SK-N-SH (cell line): ENCODE measurements around the gene RNFT2. TPM values are rescaled to one million over a fixed set of nuclear protein-coding genes. Genes with fewer than 3 reads are reported as not detected.

Source experiments
- CTCF ChIA-PET: fragments of 300-600, 350-600 bp; formaldehyde crosslinking; extraction: SDS; loops from one replicate; lab custom pipeline; 2021; lab: Yijun Ruan, JAX
- POLR2A ChIA-PET: fragments of 350-600 bp; sonication (Branson Sonifier 250); formaldehyde crosslinking; extraction: SDS; loops from one replicate; lab custom pipeline; 2020; ENCODE audit warnings: antibody characterized with exemption, inconsistent platforms; lab: Yijun Ruan, JAX
- DNase-seq: peaks from one replicate; pipeline ENCODE4 v3.0.0; 2012
- H2AFZ ChIP-seq: fragments of 200-600 bp; sonication (generic); 2 replicates; pipeline ENCODE4 v1.8.1; 2016; ENCODE audit warnings: antibody characterized with exemption, mild to moderate bottlenecking, low read depth
- H3F3A ChIP-seq: fragments of 200-600 bp; sonication (generic); replicated peaks from 2 replicates; pipeline ENCODE3; 2016; ENCODE audit warnings: antibody characterized with exemption, mild to moderate bottlenecking; ENCODE audit not compliant: insufficient read depth
- H3K27ac ChIP-seq, 2 experiments: fragments of 200-500 bp in 1 of 2; fragments of 200-600 bp in 1 of 2; sonication (Bioruptor generic) in 1 of 2; sonication (generic), shearing (Covaris generic) in 1 of 2; 2 replicates each; pipeline versions ENCODE4 v1.5.1 to v1.6.1; 2014 to 2016; ENCODE audit warnings: low read depth in 2 of 2, inconsistent platforms in 1 of 2, low read length in 1 of 2, mild to moderate bottlenecking in 1 of 2, mixed read lengths in 1 of 2
- H3K27me3 ChIP-seq: fragments of 200-600 bp; sonication (generic), shearing (Covaris generic); 2 replicates; pipeline ENCODE4 v1.6.1; 2016; ENCODE audit warnings: mixed run types; ENCODE audit not compliant: insufficient read depth
- H3K36me3 ChIP-seq, 2 experiments: fragments of 200-500 bp in 1 of 2; fragments of 200-600 bp in 1 of 2; sonication (Bioruptor generic) in 1 of 2; sonication (generic) in 1 of 2; replicated peaks in 1 of 2; 2 replicates each; pipeline versions ENCODE3 to v1.5.1; 2014 to 2016; ENCODE audit warnings: low read length in 1 of 2, mild to moderate bottlenecking in 1 of 2; ENCODE audit not compliant: insufficient read depth in 2 of 2, control insufficient read depth in 1 of 2
- H3K4me1 ChIP-seq, 2 experiments: fragments of 200-500 bp in 1 of 2; fragments of 200-600 bp in 1 of 2; sonication (Bioruptor generic) in 1 of 2; sonication (generic), shearing (Covaris generic) in 1 of 2; 2 replicates each; pipeline versions ENCODE4 v1.5.1 to v1.6.1; 2014 to 2016; ENCODE audit warnings: low read depth in 1 of 2, low read length in 1 of 2, mixed run types in 1 of 2; ENCODE audit not compliant: insufficient read depth in 2 of 2, control insufficient read depth in 1 of 2
- H3K4me2 ChIP-seq: fragments of 200-600 bp; sonication (generic), shearing (Covaris generic); 2 replicates; pipeline ENCODE4 v1.6.1; 2017; ENCODE audit warnings: mixed run types
- H3K4me3 ChIP-seq, 2 experiments: fragments of 200-500 bp in 1 of 2; fragments of 200-600 bp in 1 of 2; sonication (Bioruptor generic) in 1 of 2; sonication (generic), shearing (Covaris generic) in 1 of 2; 2 replicates each; pipeline versions ENCODE4 v1.5.1 to v1.8.1; 2014 to 2016; ENCODE audit warnings: low read depth in 2 of 2, inconsistent platforms in 1 of 2, low read length in 1 of 2, mild to moderate bottlenecking in 1 of 2, mixed read lengths in 1 of 2, moderate library complexity in 1 of 2
- H3K79me2 ChIP-seq: fragments of 200-600 bp; sonication (generic); 2 replicates; pipeline ENCODE4 v1.8.1; 2017; ENCODE audit warnings: mild to moderate bottlenecking; ENCODE audit not compliant: insufficient read depth
- H3K9ac ChIP-seq: fragments of 200-600 bp; sonication (generic); 2 replicates; pipeline ENCODE4 v1.6.1; 2017; ENCODE audit warnings: mixed run types
- H3K9me2 ChIP-seq: fragments of 200-600 bp; sonication (generic); 2 replicates; pipeline ENCODE4 v1.6.1; 2017; ENCODE audit warnings: mixed run types
- H3K9me3 ChIP-seq: fragments of 200-600 bp; sonication (generic); 2 replicates; pipeline ENCODE4 v1.6.1; 2017; ENCODE audit warnings: mixed run types, mild to moderate bottlenecking, moderate library complexity
- H4K20me1 ChIP-seq: fragments of 200-600 bp; sonication (generic); 2 replicates; pipeline ENCODE4 v1.6.1; 2017; ENCODE audit warnings: mild to moderate bottlenecking, mixed run types; ENCODE audit not compliant: insufficient read depth
- CHD2 ChIP-seq: fragments of 150-350 bp; IDR thresholded peaks from 2 replicates; pipeline ENCODE4 v1.6.1; 2018; ENCODE audit warnings: low read length; ENCODE audit not compliant: partially characterized antibody
- ELF1 ChIP-seq: IDR thresholded peaks from 2 replicates; pipeline ENCODE4 v1.4.0; 2012
- FOSL2 ChIP-seq: IDR thresholded peaks from 2 replicates; pipeline ENCODE4 v1.4.0; 2012; ENCODE audit warnings: low read depth, mild to moderate bottlenecking, moderate library complexity, borderline replicate concordance
- FOXJ3 ChIP-seq: sonication (generic); formaldehyde crosslinking; IDR thresholded peaks from 2 replicates; pipeline ENCODE4 v1.5.1; 2020; ENCODE audit warnings: mild to moderate bottlenecking, missing genetic modification reagents
- GATA2 ChIP-seq: sonication (generic); formaldehyde crosslinking; IDR thresholded peaks from 2 replicates; pipeline ENCODE4 v1.5.0; 2020; ENCODE audit warnings: mild to moderate bottlenecking, missing genetic modification reagents
- JUND ChIP-seq: IDR thresholded peaks from 2 replicates; pipeline ENCODE4 v1.4.0; 2012
- NFIC ChIP-seq: IDR thresholded peaks from 2 replicates; pipeline ENCODE4 v1.4.0; 2012; ENCODE audit warnings: borderline replicate concordance
- RXRA ChIP-seq: IDR thresholded peaks from 2 replicates; pipeline ENCODE4 v1.4.0; 2012; ENCODE audit warnings: low read depth, mild to moderate bottlenecking, borderline replicate concordance
- SMC3 ChIP-seq: IDR thresholded peaks from 2 replicates; pipeline ENCODE4 v1.6.1; 2012; ENCODE audit warnings: low read depth, low read length, improper control_type of control experiment
- YY1 ChIP-seq: IDR thresholded peaks from 2 replicates; pipeline ENCODE4 v1.4.0; 2012; ENCODE audit warnings: low read depth, mild to moderate bottlenecking
- WGBS: methylation state at CpG from one replicate; pipeline ENCODE4 v1.1.6; 2017; ENCODE audit warnings: low lambda C conversion rate; 5-methylcytosine and 5-hydroxymethylcytosine counted together
- polyA plus RNA-seq, 3 experiments: library from polyadenylated mRNA; depleted of rRNA; stranded (reverse); fragments of >200 nt; gene quantifications; 2 replicates each; pipeline ENCODE4 v1.2.3, GENCODE V29; 2012
- TF ChIP-seq, protein P1 (sequence below): IDR thresholded peaks from 2 replicates; pipeline ENCODE4 v1.4.0; 2012; ENCODE audit warnings: low read depth, borderline replicate concordance
- TF ChIP-seq, protein P2 (sequence below): fragments of 150-350 bp; IDR thresholded peaks from 2 replicates; pipeline ENCODE4 v1.6.1; 2016; ENCODE audit warnings: mild to moderate bottlenecking, low read depth, low read length
- TF ChIP-seq, protein P3 (sequence below): IDR thresholded peaks from 2 replicates; pipeline ENCODE4 v1.4.0; 2012; ENCODE audit warnings: low read depth, borderline replicate concordance
- TF ChIP-seq, protein P4 (sequence below): IDR thresholded peaks from 2 replicates; pipeline ENCODE4; 2012

Gene RNFT2
- polyA plus RNA-seq, 1 of the 3 experiments (the other 2 are of a cell fraction), result 3.8 TPM

DNA sequence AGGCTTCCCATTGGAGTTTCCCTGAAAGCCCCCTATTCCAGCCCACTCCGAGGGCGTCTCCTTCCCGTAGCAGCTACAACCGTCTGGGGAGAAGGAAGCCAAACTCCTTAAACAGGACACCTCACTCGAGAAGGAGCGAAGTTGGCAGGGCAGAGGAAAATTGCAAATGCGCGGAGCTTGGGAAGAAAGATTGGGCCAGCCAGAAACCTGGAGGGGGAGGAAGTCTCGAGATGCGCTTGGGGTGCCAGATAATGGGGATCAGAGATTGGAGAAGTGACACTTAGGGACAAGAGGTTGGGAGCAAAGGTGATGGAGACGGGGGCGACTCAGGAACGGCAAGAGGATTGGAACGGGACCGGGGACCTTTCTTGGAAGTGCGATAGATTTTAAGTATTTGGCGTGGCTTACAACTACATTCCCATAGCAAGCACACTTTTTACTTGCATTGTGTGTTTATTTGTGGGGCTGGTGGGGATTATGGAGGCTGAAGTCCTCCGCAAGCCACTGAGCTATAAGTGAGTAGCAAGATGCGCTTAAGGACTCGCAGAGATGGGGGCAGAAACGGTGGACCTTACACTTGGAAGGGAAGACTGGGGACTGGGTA, 142.2 kb downstream of the RNFT2 start:
- POLR2A ChIA-PET, result interaction anchor here (1.2 kb wide), 1 partner anchor 61 kb away, joined by 3 read pairs; no protein-coding TSS in a partner anchor

More for the DNA sequence above, 142.2 kb downstream of the RNFT2 start:
- WGBS, result 12% methylated on average over 20 of the region's 21 CpGs
- no peak overlapping the region for H3K27ac ChIP-seq
- H3K9ac ChIP-seq, result no peak overlapping the region
- H3F3A ChIP-seq, result no peaks in the 10 kb centered on the region
- peak; percentile 34 for DNase-seq
- H3K27me3 ChIP-seq, result peaks cover 50% of the 10 kb centered on the region
- peaks cover 0 to 15% of the 10 kb centered on the region in 2 experiments; a peak in 1 of 4 replicates for H3K4me1 ChIP-seq
- H3K79me2 ChIP-seq, result no peaks in the 10 kb centered on the region
- no peaks in the 10 kb centered on the region for H3K36me3 ChIP-seq
- H3K4me3 ChIP-seq, result peak overlapping the region in 1 of 2 experiments; percentile 46; a peak in 2 of 4 replicates
- CTCF ChIA-PET, result interaction anchor here (0.9 to 2.3 kb wide), 6 partner anchors 10 to 177 kb away, joined by 3 to 7 read pairs (median 4); no protein-coding TSS in a partner anchor
- 0 out of 2 replicates have a peak, but pooled peaks cover 6% of the 10 kb centered on the region for H4K20me1 ChIP-seq
- H3K4me2 ChIP-seq, result peak overlapping the region; percentile 59
- TF ChIP-seq RXRA, result no peak
- TF ChIP-seq CHD2, result no peak
- TF ChIP-seq YY1, result no peak
- TF ChIP-seq SMC3, result no peak
- TF ChIP-seq, protein P1, sequence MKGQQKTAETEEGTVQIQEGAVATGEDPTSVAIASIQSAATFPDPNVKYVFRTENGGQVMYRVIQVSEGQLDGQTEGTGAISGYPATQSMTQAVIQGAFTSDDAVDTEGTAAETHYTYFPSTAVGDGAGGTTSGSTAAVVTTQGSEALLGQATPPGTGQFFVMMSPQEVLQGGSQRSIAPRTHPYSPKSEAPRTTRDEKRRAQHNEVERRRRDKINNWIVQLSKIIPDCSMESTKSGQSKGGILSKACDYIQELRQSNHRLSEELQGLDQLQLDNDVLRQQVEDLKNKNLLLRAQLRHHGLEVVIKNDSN, result no peak
- TF ChIP-seq, protein P2, sequence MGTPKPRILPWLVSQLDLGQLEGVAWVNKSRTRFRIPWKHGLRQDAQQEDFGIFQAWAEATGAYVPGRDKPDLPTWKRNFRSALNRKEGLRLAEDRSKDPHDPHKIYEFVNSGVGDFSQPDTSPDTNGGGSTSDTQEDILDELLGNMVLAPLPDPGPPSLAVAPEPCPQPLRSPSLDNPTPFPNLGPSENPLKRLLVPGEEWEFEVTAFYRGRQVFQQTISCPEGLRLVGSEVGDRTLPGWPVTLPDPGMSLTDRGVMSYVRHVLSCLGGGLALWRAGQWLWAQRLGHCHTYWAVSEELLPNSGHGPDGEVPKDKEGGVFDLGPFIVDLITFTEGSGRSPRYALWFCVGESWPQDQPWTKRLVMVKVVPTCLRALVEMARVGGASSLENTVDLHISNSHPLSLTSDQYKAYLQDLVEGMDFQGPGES, result no peak
- no peak for TF ChIP-seq ELF1
- TF ChIP-seq FOSL2, result no peak
- TF ChIP-seq, protein P3, sequence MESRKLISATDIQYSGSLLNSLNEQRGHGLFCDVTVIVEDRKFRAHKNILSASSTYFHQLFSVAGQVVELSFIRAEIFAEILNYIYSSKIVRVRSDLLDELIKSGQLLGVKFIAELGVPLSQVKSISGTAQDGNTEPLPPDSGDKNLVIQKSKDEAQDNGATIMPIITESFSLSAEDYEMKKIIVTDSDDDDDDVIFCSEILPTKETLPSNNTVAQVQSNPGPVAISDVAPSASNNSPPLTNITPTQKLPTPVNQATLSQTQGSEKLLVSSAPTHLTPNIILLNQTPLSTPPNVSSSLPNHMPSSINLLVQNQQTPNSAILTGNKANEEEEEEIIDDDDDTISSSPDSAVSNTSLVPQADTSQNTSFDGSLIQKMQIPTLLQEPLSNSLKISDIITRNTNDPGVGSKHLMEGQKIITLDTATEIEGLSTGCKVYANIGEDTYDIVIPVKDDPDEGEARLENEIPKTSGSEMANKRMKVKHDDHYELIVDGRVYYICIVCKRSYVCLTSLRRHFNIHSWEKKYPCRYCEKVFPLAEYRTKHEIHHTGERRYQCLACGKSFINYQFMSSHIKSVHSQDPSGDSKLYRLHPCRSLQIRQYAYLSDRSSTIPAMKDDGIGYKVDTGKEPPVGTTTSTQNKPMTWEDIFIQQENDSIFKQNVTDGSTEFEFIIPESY, result no peak
- no peak for TF ChIP-seq GATA2 (CRISPR knock-in tag)
- no peak for TF ChIP-seq NFIC
- TF ChIP-seq, protein P4, sequence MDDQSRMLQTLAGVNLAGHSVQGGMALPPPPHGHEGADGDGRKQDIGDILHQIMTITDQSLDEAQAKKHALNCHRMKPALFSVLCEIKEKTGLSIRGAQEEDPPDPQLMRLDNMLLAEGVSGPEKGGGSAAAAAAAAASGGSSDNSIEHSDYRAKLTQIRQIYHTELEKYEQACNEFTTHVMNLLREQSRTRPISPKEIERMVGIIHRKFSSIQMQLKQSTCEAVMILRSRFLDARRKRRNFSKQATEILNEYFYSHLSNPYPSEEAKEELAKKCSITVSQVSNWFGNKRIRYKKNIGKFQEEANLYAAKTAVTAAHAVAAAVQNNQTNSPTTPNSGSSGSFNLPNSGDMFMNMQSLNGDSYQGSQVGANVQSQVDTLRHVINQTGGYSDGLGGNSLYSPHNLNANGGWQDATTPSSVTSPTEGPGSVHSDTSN, result no peak
- TF ChIP-seq JUND, result no peak
- no peak for TF ChIP-seq FOXJ3 (CRISPR knock-in tag)
- H2AFZ ChIP-seq, result no peak overlapping the region
- H3K9me3 ChIP-seq, result no peaks in the 10 kb centered on the region
- no peaks in the 10 kb centered on the region for H3K9me2 ChIP-seq
